GM23338 (cell line): ENCODE data around the gene ASTN1.

Experiments
- CREB1 ChIP-seq: fragments of 250-450 bp; sonication (Bioruptor Pico); IDR thresholded peaks from 2 replicates; pipeline ENCODE4 v1.5.0; 2020; ENCODE audit warnings: low read depth, mild to moderate bottlenecking, moderate library complexity
- EZH2phosphoT487 ChIP-seq: fragments of 200-600 bp; sonication (generic); IDR thresholded peaks from one replicate; pipeline ENCODE4 v1.8.1; 2018; ENCODE audit warnings: antibody characterized with exemption; ENCODE audit not compliant: unreplicated experiment
- POLR2AphosphoS5 ChIP-seq: IDR thresholded peaks from 2 replicates; pipeline ENCODE4 v1.6.1; 2016; ENCODE audit warnings: antibody characterized with exemption, low read depth
- REST ChIP-seq: IDR thresholded peaks from one replicate; pipeline ENCODE4 v1.6.1; 2018; ENCODE audit warnings: antibody characterized with exemption; ENCODE audit not compliant: unreplicated experiment
- TF ChIP-seq, protein P1 (sequence below), 2 experiments: fragments of 200-600 bp in 1 of 2; sonication (generic) in 1 of 2; conservative IDR thresholded peaks; 2 replicates each; pipeline versions ENCODE4 v1.5.1 to v1.6.1; 2016 to 2017; ENCODE audit warnings: antibody characterized with exemption in 2 of 2, low read depth in 2 of 2, mild to moderate bottlenecking in 2 of 2, moderate library complexity in 1 of 2
- TF ChIP-seq, protein P2 (sequence below): fragments of 250-450 bp; sonication (Bioruptor Pico); IDR thresholded peaks from 2 replicates; pipeline ENCODE4 v1.5.0; 2020; ENCODE audit warnings: mild to moderate bottlenecking, moderate library complexity

DNA sequence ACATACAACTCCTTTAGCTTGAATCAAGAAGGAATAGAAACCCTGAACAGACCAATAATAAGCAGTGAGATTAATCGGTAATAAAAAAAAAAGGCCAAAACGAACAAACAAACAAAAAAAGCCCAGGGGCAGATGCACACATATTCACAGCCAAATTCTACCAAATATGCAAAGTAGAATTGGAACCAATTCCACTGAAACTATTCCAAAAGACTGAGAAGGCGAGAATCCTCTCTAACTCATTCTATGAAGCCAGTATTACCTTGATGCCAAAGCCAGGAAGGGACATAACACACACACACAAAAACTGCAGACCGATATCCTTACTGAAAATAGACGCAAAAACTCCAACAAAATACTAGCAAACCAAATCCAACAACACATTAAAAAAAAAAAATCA is 161.6 kb downstream of the ASTN1 start:
- TF ChIP-seq, protein P1, sequence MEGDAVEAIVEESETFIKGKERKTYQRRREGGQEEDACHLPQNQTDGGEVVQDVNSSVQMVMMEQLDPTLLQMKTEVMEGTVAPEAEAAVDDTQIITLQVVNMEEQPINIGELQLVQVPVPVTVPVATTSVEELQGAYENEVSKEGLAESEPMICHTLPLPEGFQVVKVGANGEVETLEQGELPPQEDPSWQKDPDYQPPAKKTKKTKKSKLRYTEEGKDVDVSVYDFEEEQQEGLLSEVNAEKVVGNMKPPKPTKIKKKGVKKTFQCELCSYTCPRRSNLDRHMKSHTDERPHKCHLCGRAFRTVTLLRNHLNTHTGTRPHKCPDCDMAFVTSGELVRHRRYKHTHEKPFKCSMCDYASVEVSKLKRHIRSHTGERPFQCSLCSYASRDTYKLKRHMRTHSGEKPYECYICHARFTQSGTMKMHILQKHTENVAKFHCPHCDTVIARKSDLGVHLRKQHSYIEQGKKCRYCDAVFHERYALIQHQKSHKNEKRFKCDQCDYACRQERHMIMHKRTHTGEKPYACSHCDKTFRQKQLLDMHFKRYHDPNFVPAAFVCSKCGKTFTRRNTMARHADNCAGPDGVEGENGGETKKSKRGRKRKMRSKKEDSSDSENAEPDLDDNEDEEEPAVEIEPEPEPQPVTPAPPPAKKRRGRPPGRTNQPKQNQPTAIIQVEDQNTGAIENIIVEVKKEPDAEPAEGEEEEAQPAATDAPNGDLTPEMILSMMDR (conservative IDR thresholded peaks at IDR 0.05; ENCODE audit: low read depth in 2 of 2), result no peak
- TF ChIP-seq REST (no peak), EZH2phosphoT487 (no peak), POLR2AphosphoS5 (no peak), CREB1 (CRISPR knock-in tag) (no peak)
- TF ChIP-seq, protein P2, sequence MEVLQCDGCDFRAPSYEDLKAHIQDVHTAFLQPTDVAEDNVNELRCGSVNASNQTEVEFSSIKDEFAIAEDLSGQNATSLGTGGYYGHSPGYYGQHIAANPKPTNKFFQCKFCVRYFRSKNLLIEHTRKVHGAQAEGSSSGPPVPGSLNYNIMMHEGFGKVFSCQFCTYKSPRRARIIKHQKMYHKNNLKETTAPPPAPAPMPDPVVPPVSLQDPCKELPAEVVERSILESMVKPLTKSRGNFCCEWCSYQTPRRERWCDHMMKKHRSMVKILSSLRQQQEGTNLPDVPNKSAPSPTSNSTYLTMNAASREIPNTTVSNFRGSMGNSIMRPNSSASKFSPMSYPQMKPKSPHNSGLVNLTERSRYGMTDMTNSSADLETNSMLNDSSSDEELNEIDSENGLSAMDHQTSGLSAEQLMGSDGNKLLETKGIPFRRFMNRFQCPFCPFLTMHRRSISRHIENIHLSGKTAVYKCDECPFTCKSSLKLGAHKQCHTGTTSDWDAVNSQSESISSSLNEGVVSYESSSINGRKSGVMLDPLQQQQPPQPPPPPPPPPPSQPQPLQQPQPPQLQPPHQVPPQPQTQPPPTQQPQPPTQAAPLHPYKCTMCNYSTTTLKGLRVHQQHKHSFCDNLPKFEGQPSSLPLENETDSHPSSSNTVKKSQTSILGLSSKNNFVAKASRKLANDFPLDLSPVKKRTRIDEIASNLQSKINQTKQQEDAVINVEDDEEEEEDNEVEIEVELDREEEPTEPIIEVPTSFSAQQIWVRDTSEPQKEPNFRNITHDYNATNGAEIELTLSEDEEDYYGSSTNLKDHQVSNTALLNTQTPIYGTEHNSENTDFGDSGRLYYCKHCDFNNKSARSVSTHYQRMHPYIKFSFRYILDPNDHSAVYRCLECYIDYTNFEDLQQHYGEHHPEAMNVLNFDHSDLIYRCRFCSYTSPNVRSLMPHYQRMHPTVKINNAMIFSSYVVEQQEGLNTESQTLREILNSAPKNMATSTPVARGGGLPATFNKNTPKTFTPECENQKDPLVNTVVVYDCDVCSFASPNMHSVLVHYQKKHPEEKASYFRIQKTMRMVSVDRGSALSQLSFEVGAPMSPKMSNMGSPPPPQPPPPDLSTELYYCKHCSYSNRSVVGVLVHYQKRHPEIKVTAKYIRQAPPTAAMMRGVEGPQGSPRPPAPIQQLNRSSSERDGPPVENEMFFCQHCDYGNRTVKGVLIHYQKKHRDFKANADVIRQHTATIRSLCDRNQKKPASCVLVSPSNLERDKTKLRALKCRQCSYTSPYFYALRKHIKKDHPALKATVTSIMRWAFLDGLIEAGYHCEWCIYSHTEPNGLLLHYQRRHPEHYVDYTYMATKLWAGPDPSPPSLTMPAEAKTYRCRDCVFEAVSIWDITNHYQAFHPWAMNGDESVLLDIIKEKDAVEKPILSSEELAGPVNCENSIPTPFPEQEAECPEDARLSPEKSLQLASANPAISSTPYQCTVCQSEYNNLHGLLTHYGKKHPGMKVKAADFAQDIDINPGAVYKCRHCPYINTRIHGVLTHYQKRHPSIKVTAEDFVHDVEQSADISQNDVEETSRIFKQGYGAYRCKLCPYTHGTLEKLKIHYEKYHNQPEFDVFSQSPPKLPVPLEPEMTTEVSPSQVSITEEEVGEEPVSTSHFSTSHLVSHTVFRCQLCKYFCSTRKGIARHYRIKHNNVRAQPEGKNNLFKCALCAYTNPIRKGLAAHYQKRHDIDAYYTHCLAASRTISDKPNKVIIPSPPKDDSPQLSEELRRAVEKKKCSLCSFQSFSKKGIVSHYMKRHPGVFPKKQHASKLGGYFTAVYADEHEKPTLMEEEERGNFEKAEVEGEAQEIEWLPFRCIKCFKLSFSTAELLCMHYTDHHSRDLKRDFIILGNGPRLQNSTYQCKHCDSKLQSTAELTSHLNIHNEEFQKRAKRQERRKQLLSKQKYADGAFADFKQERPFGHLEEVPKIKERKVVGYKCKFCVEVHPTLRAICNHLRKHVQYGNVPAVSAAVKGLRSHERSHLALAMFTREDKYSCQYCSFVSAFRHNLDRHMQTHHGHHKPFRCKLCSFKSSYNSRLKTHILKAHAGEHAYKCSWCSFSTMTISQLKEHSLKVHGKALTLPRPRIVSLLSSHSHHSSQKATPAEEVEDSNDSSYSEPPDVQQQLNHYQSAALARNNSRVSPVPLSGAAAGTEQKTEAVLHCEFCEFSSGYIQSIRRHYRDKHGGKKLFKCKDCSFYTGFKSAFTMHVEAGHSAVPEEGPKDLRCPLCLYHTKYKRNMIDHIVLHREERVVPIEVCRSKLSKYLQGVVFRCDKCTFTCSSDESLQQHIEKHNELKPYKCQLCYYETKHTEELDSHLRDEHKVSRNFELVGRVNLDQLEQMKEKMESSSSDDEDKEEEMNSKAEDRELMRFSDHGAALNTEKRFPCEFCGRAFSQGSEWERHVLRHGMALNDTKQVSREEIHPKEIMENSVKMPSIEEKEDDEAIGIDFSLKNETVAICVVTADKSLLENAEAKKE, result no peak
